Stimulated activated CD4-positive, alpha-beta T cell treated with anti-CD3 and anti-CD28 coated beads, Interleukin-15, amount 100 ng/mL, for 48 hours (primary cell): ENCODE data around the gene GLB1L.

ENCODE experiments used
- DNase-seq, 2 donors: peaks; one replicate each; pipeline ENCODE4 v3.0.0-alpha.2; 2020; ENCODE audit warnings: low read depth in 2 of 2

GLB1L gene

DNA sequence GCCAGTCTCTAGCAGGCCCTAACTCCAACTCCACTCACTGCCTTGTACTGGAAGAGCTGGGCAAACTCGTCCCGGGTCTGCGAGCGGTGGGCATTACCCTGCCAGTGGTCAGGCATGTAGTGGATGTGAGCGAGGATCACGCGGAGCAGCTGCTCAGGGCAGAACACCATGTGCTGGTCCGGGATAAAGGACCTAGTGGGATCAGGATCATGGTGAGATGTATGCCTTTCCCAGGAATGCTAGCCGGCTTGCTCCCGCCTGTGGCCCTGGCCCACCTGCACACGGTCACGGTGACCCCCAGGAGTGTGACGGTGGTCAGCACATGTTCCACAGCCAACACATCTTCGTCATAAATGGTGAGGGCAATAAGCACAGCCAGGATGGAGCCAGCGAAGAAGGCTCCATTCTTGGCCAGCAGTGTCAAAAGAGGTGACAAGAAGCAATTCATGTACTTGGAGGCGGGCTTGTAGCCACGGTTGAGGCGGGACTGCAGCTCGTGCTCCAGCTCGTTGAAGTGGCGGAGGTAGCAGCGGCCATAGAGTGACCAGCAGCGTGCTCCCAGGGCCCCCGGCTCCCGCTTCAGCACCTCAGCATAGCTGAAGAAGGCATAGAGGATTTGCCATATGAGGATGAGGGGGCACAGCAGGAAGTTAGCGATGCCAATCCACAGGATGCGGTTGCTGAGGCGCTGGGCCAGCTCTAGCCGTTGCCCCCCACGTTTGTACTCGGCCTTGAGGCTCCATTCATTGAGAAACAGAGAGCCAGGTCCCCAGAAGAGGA is 21.2 kb downstream of the GLB1L start:
- no peak for DNase-seq

DNA sequence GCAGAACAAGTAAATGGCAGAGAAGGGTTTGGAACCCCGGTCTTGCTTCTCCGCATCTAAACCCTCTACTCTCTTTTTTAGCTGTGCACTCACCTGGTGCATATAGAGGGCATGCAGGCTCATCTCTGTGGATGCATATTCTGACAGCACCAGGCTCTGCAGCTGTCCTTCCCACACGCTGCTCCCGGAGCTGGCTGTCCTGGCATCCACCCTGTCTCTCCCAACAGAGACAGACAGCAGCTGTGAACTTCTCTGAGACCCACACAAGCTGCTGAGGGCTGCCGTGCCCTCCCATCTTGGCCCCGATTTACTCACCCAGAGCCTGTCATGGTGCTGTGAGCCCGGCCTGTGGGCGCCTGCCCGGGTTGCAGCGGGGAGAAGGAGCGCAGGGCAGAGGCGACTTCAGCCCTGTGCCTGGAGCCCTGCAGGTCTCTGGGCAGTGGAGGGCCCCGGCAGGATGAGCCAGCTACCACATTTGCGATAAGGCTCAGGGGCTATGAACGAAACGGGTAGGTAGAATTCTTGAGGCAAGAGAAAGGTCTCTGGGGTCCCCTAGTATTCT is 23.2 kb downstream of the GLB1L start:
- DNase-seq, result no peak

GRCh38 chr2:219220652-219221402 is 24.4 kb downstream of the GLB1L start:
- DNase-seq, result no peak

DNA sequence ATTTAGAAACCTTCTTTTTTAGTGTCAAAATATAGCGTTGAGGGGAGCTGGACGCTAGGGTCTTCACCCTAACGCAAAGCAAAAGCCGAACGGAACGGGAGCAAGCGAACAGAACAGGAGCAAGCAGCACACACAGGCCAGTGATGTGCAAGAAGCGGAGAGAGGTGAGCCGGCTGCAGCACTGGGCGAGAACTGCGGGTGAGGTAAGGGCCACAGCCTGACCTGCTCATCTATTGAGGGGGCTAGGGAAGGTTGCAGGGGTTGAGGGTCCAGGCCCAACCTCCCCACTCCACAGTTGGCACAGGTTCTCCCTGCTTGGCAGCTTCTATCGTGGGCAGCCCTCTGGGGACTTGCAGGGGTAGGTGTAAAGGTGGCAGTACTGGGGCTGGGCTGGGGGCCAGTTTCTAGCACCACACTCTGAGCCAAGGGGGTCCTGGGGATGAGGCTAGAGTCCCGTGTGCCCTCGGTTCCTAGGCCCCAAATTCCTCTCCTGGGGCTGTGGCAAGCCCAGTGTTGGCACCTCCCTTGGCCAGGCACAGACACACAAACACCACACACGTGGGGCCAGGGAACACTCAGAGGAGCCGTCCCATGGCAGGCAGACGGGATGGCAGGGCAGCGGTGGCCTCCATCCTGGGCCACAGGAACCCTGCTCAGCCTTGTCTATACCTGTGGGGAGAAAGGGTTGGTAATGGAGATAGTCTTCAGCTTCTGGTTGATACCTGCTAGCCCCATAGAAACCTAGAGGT is 25.3 kb downstream of the GLB1L start:
- no peak for DNase-seq

DNA sequence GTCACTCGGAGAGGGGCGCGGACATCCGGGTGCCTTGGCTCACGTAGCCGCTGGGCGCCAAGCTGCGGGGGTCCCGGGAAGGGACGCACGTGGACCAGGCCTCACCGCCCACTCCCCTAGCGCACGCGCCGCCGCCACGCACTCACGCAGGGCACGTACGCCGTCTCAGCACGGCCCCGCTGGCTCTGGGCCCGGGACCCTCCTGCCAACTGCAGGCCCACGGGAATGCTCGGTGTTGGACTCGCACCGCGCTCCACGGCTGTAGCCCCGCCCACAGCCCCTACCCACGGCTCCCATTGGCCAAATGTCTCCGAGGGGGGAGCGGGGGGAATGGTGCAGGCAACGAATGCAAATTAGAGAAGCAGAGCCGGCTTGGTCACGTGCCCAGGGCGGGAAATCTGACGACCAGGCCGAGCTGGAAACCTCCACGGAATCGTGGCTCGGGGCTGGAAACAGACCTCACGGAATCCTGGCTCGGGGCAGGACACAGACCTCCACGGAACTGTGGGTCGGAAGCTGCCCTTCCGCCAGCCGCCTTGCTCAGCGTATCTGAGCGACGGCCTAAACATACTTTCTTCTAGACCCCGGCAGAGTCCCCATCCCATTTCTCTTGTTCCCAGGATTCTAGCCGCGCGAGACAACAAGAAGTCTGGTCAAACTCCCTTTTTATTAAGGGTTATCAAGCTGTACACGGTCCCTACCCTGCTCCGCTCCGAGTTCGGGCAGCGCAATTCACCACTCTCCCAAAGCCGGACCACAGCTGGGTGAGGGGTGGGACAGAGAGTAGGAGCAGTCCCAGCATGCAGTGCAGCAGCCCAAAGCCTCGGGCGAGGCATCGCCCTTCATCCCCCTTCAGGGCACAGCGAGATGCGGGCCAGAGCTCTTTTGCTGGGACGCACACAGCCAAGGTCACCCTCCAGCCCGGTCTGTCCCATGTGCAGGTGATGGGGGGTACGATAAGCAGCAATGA is 26.2 kb downstream of the GLB1L start, which contains the start of gene ABCB6:
TSS of gene ABCB6 (minus strand) at position 227 of the 970 bp plus-strand sequence. CDS start 285 bp downstream, outside the sequence.
- peak; percentile 83 to 90 for DNase-seq

- DNase-seq, result no peak
Observed at GRCh38 chr2:219218217-219218731, 27.0 kb downstream of the GLB1L start.

GRCh38 chr2:219216535-219216915 is 28.7 kb downstream of the GLB1L start:
- no peak for DNase-seq

- DNase-seq, result no peak
Observed at GRCh38 chr2:219215871-219216534, 29.2 kb downstream of the GLB1L start.

DNA sequence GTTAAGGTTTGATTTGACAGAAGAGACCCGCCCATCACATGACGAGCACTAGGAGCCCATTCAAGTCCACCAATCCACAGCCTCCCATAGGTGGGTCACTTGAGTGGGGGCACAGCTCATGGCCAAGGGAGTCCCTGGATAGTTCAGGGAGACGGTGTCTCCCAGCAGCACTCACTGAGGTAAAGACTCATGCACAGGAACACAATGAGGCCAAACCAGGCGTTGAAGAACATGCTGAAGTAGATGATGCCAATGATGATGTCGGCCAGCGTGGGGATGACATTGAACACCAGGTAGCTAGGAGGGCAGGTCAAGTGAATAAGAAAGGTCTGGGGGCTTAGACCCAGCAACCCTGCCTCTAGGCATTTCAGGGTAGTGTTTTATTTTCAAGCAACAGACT is 30.5 kb downstream of the GLB1L start:
- no peak for DNase-seq

GRCh38 chr2:219214141-219214540 is 31.1 kb downstream of the GLB1L start:
- DNase-seq, result no peak

GRCh38 chr2:219213486-219214071 is 31.7 kb downstream of the GLB1L start:
- DNase-seq, result no peak

- no peak for DNase-seq
Observed at GRCh38 chr2:219213026-219213415, 32.2 kb downstream of the GLB1L start.

DNA sequence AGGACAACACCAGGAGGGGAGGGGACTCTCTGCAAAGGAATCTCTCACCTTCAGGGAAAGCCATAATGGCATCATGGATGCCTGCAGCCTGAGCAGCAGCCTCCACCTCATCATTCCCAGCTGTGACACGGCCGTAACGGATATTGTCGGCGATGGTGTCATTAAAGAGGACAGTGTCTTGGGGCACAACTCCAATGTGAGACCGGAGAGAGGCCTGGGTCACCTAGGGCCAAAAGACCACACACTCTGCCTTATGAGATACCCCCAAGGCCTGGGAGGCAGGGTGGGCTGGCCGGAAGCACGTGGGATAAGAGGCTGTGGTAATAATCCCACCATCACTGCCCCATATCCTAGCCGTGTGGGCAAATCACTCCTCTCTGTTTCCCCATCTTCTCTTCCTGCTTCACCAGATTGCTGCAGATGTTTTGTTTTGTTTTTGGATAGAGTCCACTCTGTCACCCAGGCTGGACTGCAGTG is 34.3 kb downstream of the GLB1L start:
- no peak for DNase-seq

- no peak for DNase-seq
Observed at GRCh38 chr2:219210196-219210885, 34.9 kb downstream of the GLB1L start.

DNA sequence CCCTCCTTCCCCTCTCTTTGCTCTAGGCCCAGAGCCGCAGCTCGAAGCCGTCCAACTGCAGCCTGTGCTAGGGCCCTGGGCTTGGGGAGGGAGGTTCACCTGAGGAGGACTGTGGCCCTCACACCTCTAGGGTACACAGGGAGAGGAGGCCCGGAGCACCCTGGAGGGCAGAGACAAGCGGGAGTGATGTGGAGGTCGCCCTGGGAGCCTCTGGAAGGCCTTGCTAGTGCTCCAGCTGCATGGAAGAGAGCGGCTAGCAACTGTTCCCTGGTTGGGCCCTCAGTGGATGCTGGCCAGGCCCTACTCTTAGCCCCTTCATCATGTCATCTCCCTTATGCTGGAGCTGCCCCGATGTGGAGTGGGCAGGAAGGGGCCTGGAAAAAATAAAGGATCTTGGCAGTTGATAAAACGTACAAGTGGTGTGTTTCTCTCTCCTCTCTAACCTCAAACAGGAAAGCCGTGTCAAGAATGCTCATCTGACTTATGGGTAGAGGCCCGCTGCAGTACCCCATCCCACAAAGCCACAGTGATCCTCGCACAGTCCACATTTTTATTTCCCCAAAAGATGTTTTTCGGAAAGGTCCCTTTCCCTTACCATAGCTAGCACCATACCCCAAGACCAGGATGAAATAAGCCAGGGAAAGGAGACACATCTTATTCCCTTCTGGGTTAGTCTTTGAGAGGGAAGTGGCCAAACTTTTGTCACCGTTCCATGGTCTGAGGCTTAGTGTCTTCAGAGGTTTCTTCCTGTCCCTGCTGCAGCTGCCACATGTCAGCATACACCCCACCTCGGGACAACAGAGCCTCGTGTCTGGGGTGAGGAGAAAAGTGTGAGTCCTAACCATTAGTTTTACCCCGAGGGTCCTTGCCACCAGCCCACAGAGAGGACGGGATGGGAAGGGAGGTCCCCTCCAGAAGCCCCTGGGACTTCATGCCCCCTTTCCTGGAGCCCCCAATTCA is 35.7 kb downstream of the GLB1L start:
- DNase-seq, result no peak

GRCh38 chr2:219207884-219208740 is 37.1 kb downstream of the GLB1L start:
- DNase-seq, result no peak
